Fibroblast of villous mesenchyme (primary cell): ENCODE results near the gene PIP4P1. TPM values are rescaled to one million over a fixed set of nuclear protein-coding genes. Genes with fewer than 3 reads are reported as not detected.
"Not testable (repeated sequence)": the region's sequence is repeated elsewhere in the genome, so short reads cannot be mapped to it uniquely, and the experiment has no call there.

Experiments
- DNase-seq: peaks from one replicate; pipeline ENCODE4 v3.0.0-alpha.2; 2010; ENCODE audit warnings: low read depth
- H3K4me3 ChIP-seq: 2 replicates; pipeline ENCODE4 v1.5.1; 2011; ENCODE audit warnings: low read depth, mild to moderate bottlenecking, low read length
- CTCF ChIP-seq: IDR thresholded peaks from 2 replicates; pipeline ENCODE4 v1.5.1; 2012; ENCODE audit warnings: low read depth, mild to moderate bottlenecking, low read length; ENCODE audit not compliant: insufficient read depth
- total RNA-seq: library from RNA; depleted of rRNA; stranded (reverse); fragments of >200 nt; gene quantifications from 2 replicates; pipeline ENCODE4 v1.2.3, GENCODE V29; 2012

The PIP4P1 gene
- 20.7 and 35.4 TPM in 2 replicates for total RNA-seq

GRCh38 chr14:20461225-20462141 is at the start of gene PIP4P1:
Gene PIP4P1, minus strand, starts transcription at chr14:20461434. Its CDS starts 109 bp downstream, at chr14:20461325.
- peak; percentile 100 for DNase-seq
- no peak for TF ChIP-seq CTCF
- H3K4me3 ChIP-seq, result peak within 1 kb of the TSS; percentile 73

GRCh38 chr14:20508367-20508766 is 47.1 kb upstream of the PIP4P1 start:
- no peak overlapping the region for H3K4me3 ChIP-seq
- TF ChIP-seq CTCF, result no peak

GRCh38 chr14:20507537-20507936 is 46.3 kb upstream of the PIP4P1 start:
- not testable (repeated sequence) for H3K4me3 ChIP-seq, DNase-seq

More at GRCh38 chr14:20508367-20508766, 47.1 kb upstream of the PIP4P1 start:
- DNase-seq, result no peak

GRCh38 chr14:20506752-20507151 is 45.5 kb upstream of the PIP4P1 start:
- DNase-seq, H3K4me3 ChIP-seq: not testable (repeated sequence)

GRCh38 chr14:20506276-20506675 is 45.0 kb upstream of the PIP4P1 start:
- DNase-seq, H3K4me3 ChIP-seq: not testable (repeated sequence)

GRCh38 chr14:20503898-20504297 is 42.7 kb upstream of the PIP4P1 start:
- no peak for DNase-seq
- H3K4me3 ChIP-seq, result no peak overlapping the region
- no peak for TF ChIP-seq CTCF

- H3K4me3 ChIP-seq, result no peak overlapping the region
- no peak for TF ChIP-seq CTCF
- peak; percentile 13 for DNase-seq
These were observed 40.1 kb upstream of the PIP4P1 start for GRCh38 chr14:20501346-20501745.

- no peak for TF ChIP-seq CTCF
- no peak overlapping the region for H3K4me3 ChIP-seq
- DNase-seq, result no peak
These were observed 38.6 kb upstream of the PIP4P1 start for GRCh38 chr14:20499881-20500280.
